Measurements from ENCODE around the gene CRABP2. TPM values are rescaled to one million over a fixed set of nuclear protein-coding genes. Genes with fewer than 3 reads are reported as not detected.

The CRABP2 gene
- total and polyA plus RNA-seq, 2 donors (not counting 3 experiments of a cell fraction or from before 2014, with no cell fraction given) = 0.32 to 1.0 TPM

DNA sequence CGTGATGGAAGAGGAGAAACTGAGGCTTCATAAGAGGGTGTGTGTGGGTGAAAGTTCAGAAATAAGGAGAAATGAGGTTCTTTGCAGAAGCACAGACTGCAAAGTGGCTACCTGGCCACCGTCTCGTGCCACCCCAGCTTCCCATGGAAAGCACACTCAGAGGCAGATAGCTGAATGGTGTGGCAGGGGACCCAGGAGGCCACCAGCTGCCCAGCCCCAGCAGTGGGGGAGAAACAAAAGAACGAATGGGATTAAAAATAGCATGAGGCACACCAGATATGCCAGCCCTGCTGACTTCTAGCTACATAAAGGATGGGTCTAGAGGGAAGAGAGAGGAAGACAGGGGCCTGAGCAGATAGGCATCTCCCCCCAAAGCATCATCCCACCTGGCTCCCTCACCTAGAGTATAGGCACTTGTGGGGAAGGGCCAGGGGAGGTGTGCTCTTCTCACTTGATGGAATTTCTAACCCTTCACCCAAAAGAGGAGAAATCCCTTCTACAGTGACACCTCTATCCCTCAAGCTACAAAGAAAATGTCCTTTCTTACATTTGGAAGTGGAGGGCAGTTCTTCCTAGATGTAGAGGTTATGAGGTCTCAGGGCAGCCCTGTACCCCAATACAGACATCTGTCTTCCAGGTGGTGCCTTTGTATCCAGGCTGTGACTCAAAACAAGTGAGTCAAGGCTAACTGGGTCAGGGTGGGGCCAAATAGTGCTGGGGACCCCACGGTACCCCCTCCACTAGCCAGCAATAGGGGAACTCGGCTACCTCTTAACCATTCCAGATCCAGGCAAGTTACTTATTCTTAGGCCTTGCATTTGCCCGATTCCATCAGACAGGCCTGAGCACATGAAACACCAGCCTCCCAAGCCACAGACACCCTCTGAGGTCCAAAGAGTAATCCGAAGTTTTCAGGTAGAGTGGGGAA, 42.6 kb upstream of the CRABP2 start:
- TSS peak; percentile 17 for BruUV-seq (replicated peaks)
- peak; percentile 80 for FAIRE-seq
- H3K9me3 ChIP-seq (replicated peaks; ENCODE audit: control insufficient read depth, insufficient read depth, low read length) = no peaks in the 10 kb centered on the region
- H4K20me1 ChIP-seq (replicated peaks; ENCODE audit: control insufficient read depth, extremely low read depth, insufficient read depth, low read length) = no peaks in the 10 kb centered on the region
- peak overlapping the region; percentile 69 for H3K9ac ChIP-seq (replicated peaks; ENCODE audit: extremely low read depth, insufficient read depth, low read length)
- no peak overlapping the region for H2AFZ ChIP-seq (ENCODE audit: low read depth, low read length)
- H3K4me2 ChIP-seq (ENCODE audit: insufficient read depth, low read length) = peak overlapping the region; percentile 76
- peaks cover 49% of the 10 kb centered on the region for H3K4me1 ChIP-seq (ENCODE audit: control insufficient read depth, extremely low read depth, insufficient read depth, low read length)
- POLR2A ChIA-PET = interaction anchor here (0.7 kb wide), 1 partner anchor 20 kb away, joined by 3 read pairs; the partner anchor contains the start of genes ISG20L2 and METTL25B
- dilution Hi-C loops (cut with MboI; ENCODE audit: extremely low pct_ligation_motif_present, low sequenced_read_pairs) (no loop called here), intact Hi-C loops (cut with micrococcal nuclease) (loop anchor here (5.0 kb wide), 1 partner anchor 246 kb away; the partner anchor contains the start of gene MEF2D)
- TF ChIP-seq POLR2AphosphoS5 (IDR thresholded peaks at IDR 0.05; ENCODE audit: insufficient read depth, low read depth, low read length) (no peak), FOS (IDR thresholded peaks at IDR 0.05; ENCODE audit: borderline replicate concordance, insufficient read depth, low read length) (peak; percentile 27)
- TF ChIP-seq, protein P1, sequence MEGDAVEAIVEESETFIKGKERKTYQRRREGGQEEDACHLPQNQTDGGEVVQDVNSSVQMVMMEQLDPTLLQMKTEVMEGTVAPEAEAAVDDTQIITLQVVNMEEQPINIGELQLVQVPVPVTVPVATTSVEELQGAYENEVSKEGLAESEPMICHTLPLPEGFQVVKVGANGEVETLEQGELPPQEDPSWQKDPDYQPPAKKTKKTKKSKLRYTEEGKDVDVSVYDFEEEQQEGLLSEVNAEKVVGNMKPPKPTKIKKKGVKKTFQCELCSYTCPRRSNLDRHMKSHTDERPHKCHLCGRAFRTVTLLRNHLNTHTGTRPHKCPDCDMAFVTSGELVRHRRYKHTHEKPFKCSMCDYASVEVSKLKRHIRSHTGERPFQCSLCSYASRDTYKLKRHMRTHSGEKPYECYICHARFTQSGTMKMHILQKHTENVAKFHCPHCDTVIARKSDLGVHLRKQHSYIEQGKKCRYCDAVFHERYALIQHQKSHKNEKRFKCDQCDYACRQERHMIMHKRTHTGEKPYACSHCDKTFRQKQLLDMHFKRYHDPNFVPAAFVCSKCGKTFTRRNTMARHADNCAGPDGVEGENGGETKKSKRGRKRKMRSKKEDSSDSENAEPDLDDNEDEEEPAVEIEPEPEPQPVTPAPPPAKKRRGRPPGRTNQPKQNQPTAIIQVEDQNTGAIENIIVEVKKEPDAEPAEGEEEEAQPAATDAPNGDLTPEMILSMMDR (IDR thresholded peaks at IDR 0.05; ENCODE audit: extremely low read depth in 1 of 2, insufficient read depth in 1 of 2, low read depth in 1 of 2, low read length in 2 of 2) = no peak
- H3K36me3 ChIP-seq (ENCODE audit: control insufficient read depth in 2 of 2, extremely low read depth in 1 of 2, insufficient read depth in 2 of 2, low read length in 2 of 2) = peaks cover 11 to 12% of the 10 kb centered on the region in 2 experiments
- H3K9me1 ChIP-seq (replicated peaks; ENCODE audit: control insufficient read depth, extremely low read depth, insufficient read depth, low read length) = no peaks in the 10 kb centered on the region
- peak overlapping the region; percentile 85 for H3K27ac ChIP-seq (ENCODE audit: insufficient read depth, low read depth, low read length)
- peak overlapping the region in 2 of 3 experiments; percentile 39 to 92 for H3K4me3 ChIP-seq (replicated peaks in 1 of 3; ENCODE audit: insufficient read depth in 1 of 3, low read depth in 1 of 3, low read length in 3 of 3)
- CTCF ChIA-PET = interaction anchor here (0.8 to 1.5 kb wide), 3 partner anchors 22 to 170 kb away, joined by 3 to 9 read pairs (median 7); no protein-coding TSS in a partner anchor
- DNase-seq (ENCODE audit: low read depth, low spot score) = peak; percentile 17
- H3K79me2 ChIP-seq (ENCODE audit: control insufficient read depth, insufficient read depth, low read length) = peaks cover 78% of the 10 kb centered on the region
- H3K27me3 ChIP-seq (ENCODE audit: control insufficient read depth in 2 of 2, insufficient read depth in 2 of 2, low read length in 2 of 2) = no peaks in the 10 kb centered on the region

Measured in endothelial cell of umbilical vein (primary cell).